ENCODE data around the gene ZCCHC24.

DNA sequence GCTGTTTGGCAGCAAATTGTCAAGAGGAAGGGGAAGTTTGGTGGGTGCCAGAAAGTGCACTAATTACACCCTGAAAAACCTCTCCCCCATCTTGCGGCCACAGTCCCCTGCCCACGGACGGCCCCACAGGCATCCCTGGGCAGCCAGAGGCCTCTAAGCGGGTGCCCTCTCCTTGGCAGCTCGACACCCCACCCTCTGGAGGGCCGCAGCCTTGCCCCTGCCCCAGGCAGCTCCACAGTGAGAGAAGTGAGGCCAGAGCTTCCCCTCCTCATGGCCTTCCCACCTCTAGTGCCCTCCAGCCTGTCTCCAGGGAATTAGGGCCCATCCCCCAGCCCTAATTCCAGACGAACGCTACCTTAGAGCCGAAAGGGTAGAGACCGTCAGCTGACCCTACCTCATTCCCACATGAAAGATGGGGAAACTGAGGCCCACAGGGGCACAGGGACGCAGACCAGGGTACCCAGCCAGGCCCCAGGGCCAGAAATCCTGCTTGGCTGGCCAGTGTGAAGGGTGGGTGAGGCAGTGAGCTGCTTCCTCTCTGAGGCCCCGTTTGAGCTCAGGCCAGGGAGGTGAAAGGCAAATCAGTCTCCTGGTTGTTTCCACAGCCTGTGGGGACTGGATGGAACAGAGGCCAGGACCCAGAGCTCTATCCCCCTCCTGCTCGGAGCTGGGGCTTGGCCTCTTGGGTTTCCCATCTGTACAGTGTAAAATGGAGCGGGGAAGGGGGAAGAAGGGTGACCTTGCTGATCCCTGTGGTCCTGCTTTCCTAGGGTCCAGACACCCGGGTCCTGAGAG lies 10.0 kb downstream of the ZCCHC24 start:
- no peak for TF ChIP-seq POLR2A (IDR thresholded peaks at IDR 0.05)
- TF ChIP-seq, protein P1, sequence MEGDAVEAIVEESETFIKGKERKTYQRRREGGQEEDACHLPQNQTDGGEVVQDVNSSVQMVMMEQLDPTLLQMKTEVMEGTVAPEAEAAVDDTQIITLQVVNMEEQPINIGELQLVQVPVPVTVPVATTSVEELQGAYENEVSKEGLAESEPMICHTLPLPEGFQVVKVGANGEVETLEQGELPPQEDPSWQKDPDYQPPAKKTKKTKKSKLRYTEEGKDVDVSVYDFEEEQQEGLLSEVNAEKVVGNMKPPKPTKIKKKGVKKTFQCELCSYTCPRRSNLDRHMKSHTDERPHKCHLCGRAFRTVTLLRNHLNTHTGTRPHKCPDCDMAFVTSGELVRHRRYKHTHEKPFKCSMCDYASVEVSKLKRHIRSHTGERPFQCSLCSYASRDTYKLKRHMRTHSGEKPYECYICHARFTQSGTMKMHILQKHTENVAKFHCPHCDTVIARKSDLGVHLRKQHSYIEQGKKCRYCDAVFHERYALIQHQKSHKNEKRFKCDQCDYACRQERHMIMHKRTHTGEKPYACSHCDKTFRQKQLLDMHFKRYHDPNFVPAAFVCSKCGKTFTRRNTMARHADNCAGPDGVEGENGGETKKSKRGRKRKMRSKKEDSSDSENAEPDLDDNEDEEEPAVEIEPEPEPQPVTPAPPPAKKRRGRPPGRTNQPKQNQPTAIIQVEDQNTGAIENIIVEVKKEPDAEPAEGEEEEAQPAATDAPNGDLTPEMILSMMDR (IDR thresholded peaks at IDR 0.05) = no peak

All from testis (tissue), 2 donors.